ENCODE results near the gene LRRC51. TPM values are rescaled to one million over a fixed set of nuclear protein-coding genes. Genes with fewer than 3 reads are reported as not detected.

Gene LRRC51
- total RNA-seq, 2 experiments from 2014 or later = 0.87 to 1.1 TPM

GRCh38 chr11:72112978-72113808, 32.5 kb downstream of the LRRC51 start:
- peaks cover 17% of the 10 kb centered on the region for H3K4me1 ChIP-seq (ENCODE audit: insufficient read depth, low read length)
- no peak for TF ChIP-seq CTCF (IDR thresholded peaks at IDR 0.05)
- Mint-ChIP-seq H3K36me3 (ENCODE audit: low read depth) (peaks cover 30% of the 10 kb centered on the region), H3K27ac (peak overlapping the region; percentile 98), H3K4me1 (ENCODE audit: low read depth) (peaks cover 19% of the 10 kb centered on the region), H3K27me3 (peaks cover under 1% of the 10 kb centered on the region), H3K9me3 (no peaks in the 10 kb centered on the region), H3K4me3 (peak overlapping the region; percentile 93)
- H3K4me3 ChIP-seq (ENCODE audit: low read length) = peak overlapping the region; percentile 68
- no peak for ATAC-seq (ENCODE audit: poor library complexity)
- DNase-seq = peak in 1 of 14 experiments; percentile 17
- no peaks in the 10 kb centered on the region for H3K9me3 ChIP-seq (ENCODE audit: control insufficient read depth in 1 of 2, insufficient read depth in 1 of 2, low read length in 2 of 2)
- intact Hi-C loops (cut with DNase I, micrococcal nuclease) = loop anchor here (1.0 to 10.0 kb wide), 11 partner anchors 10 to 1764 kb away; partner anchors contain the start of genes LAMTOR1 (in 2 of the 2), LRRC51 (in 2 of the 2), NUMA1 (in 2 of the 2) and XNDC1N (in 2 of the 2)
- POLR2A ChIA-PET = interaction anchor here (0.7 to 3.4 kb wide), 22 partner anchors 11 to 1667 kb away, joined by 3 to 52 read pairs (median 4); partner anchors contain the start of genes INPPL1, LAMTOR1, RNF121 and XNDC1N
- peak overlapping the region; percentile 97 to 98 for H3K27ac ChIP-seq (ENCODE audit: low read depth in 1 of 2, low read length in 2 of 2)
- CTCF ChIA-PET = interaction anchor here (0.9 to 2.3 kb wide), 5 partner anchors 22 to 321 kb away, joined by 3 to 10 read pairs (median 3); partner anchors contain the start of gene CLPB
- H3K36me3 ChIP-seq (ENCODE audit: insufficient read depth, low read length) = peaks cover 17% of the 10 kb centered on the region
- H3K27me3 ChIP-seq (ENCODE audit: control insufficient read depth in 1 of 2, insufficient read depth in 2 of 2, low read length in 2 of 2) = no peaks in the 10 kb centered on the region

DNA sequence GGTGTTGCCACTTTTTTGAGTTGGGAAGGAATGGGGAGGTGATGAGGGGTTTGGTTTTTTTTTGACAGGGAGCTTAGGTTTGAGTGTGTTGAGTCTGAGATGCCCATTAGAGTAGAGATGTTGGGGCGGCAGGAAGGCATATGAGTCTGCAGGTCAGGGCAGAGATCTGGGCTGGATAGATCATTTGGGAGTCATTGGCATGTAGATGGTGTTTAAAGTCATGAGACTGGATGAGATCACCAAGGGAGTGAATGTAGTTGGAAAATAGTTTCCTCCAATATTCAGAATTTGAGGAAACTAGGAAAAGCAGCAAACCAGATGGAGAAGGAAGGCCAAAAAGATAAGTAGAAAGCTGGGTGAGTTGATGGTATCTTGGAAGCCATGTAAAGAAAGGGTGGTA, 33.9 kb downstream of the LRRC51 start:
- ChIA-PET CTCF (no interaction called here), POLR2A (interaction anchor here (1.4 to 1.8 kb wide), 2 partner anchors 74 to 186 kb away, joined by 3 to 8 read pairs; partner anchors contain the start of genes RNF121 and XNDC1N)

More for the DNA sequence above, 33.9 kb downstream of the LRRC51 start:
- no peaks in the 10 kb centered on the region for H3K9me3 ChIP-seq (ENCODE audit: control insufficient read depth in 1 of 2, insufficient read depth in 1 of 2, low read length in 2 of 2)
- peaks cover 30% of the 10 kb centered on the region for H3K36me3 Mint-ChIP-seq (ENCODE audit: low read depth)
- peaks cover 10% of the 10 kb centered on the region for H3K36me3 ChIP-seq (ENCODE audit: insufficient read depth, low read length)
- peaks cover 19% of the 10 kb centered on the region for H3K4me1 Mint-ChIP-seq (ENCODE audit: low read depth)
- H3K27me3 Mint-ChIP-seq = peaks cover 9% of the 10 kb centered on the region
- peaks cover 17% of the 10 kb centered on the region for H3K4me1 ChIP-seq (ENCODE audit: insufficient read depth, low read length)
- intact Hi-C loops (cut with DNase I, micrococcal nuclease) = loop anchor here (2.0 to 10.0 kb wide), 4 partner anchors 26 to 1763 kb away; partner anchors contain the start of genes COA4 (in 1 of the 2), INPPL1 (in 1 of the 2), PAAF1 (in 1 of the 2) and STARD10 (in 1 of the 2)
- peak overlapping the region; percentile 98 for H3K27ac Mint-ChIP-seq
- H3K4me3 Mint-ChIP-seq = no peak overlapping the region
- no peak overlapping the region for H3K4me3 ChIP-seq (ENCODE audit: low read length)
- H3K9me3 Mint-ChIP-seq = no peaks in the 10 kb centered on the region
- ATAC-seq (ENCODE audit: poor library complexity) = no peak
- H3K27me3 ChIP-seq (ENCODE audit: control insufficient read depth in 1 of 2, insufficient read depth in 2 of 2, low read length in 2 of 2) = no peaks in the 10 kb centered on the region
- no peak overlapping the region for H3K27ac ChIP-seq (ENCODE audit: low read depth in 1 of 2, low read length in 2 of 2)
- DNase-seq = no peak
- TF ChIP-seq CTCF (IDR thresholded peaks at IDR 0.05) = no peak

Data from CD4-positive, alpha-beta T cell (primary cell).